Activated CD8-positive, alpha-beta memory T cell treated with anti-CD3 and anti-CD28 coated beads for 36 hours (primary cell): ENCODE results near the gene OR4C3. TPM values are rescaled to one million over a fixed set of nuclear protein-coding genes. Genes with fewer than 3 reads are reported as not detected.
"Not testable (repeated sequence)": the region's sequence is repeated elsewhere in the genome, so short reads cannot be mapped to it uniquely, and the experiment has no call there.

ENCODE experiments used
- CTCF ChIA-PET: fragments of 350-600 bp; sonication (Branson Sonifier 250); formaldehyde crosslinking; loops from one replicate; lab custom pipeline; 2021; ENCODE audit warnings: antibody characterized with exemption; lab: Charles Lee
- POLR2A ChIA-PET: fragments of 350-600 bp; sonication (Branson Sonifier 250); formaldehyde crosslinking; loops from one replicate; lab custom pipeline; 2021; ENCODE audit warnings: antibody characterized with exemption; lab: Charles Lee
- total RNA-seq, 2 experiments: library from RNA; stranded (reverse); gene quantifications; one replicate each; pipeline ENCODE4 v1.2.3, GENCODE V29; 2021

The OR4C3 gene
- total RNA-seq = not detected

GRCh38 chr11:48324620-48325019 is at the start of gene OR4C3:
OR4C3 (plus strand) TSS chr11:48324920; CDS start chr11:48325022, 102 bp downstream.
- POLR2A ChIA-PET = not testable (repeated sequence)

GRCh38 chr11:48305923-48306322 is 18.8 kb upstream of the OR4C3 start, which contains the start of gene OR4S1:
OR4S1 (plus strand) TSS chr11:48306223; CDS start chr11:48306223, 0 bp downstream.
- CTCF ChIA-PET = no interaction called here

More at GRCh38 chr11:48324620-48325019, at the start of gene OR4C3:
- CTCF ChIA-PET = not testable (repeated sequence)

GRCh38 chr11:48307760-48308386 is 16.8 kb upstream of the OR4C3 start:
- CTCF ChIA-PET = interaction anchor here (0.7 to 1.1 kb wide), 2 partner anchors 9 to 34 kb away, joined by 3 read pairs; no protein-coding TSS in a partner anchor
- POLR2A ChIA-PET = no interaction called here

More at GRCh38 chr11:48305923-48306322, 18.8 kb upstream of the OR4C3 start, which contains the start of gene OR4S1:
- POLR2A ChIA-PET = no interaction called here

DNA sequence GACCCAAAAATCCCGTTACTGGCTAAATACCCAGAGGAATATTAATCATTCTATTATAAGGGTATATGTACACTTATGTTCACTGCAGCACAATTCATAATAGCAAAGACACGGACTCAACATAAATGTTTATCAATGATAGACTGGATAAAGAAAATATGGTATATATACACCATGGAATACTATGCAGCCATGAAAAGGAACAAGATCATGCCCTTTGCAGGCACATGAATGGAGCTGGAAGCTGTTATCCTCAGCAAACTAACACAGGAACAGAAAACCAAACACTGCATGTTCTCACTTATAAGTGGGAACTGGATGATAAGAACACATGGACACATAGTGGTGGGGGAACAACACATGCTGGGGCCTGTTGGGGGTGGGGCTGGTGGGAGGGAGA is 11.1 kb upstream of the OR4C3 start:
- POLR2A ChIA-PET, CTCF ChIA-PET: not testable (repeated sequence)

GRCh38 chr11:48319813-48320212 is 4.9 kb upstream of the OR4C3 start:
- POLR2A ChIA-PET, CTCF ChIA-PET: not testable (repeated sequence)

- ChIA-PET CTCF (no interaction called here), POLR2A (no interaction called here)
Observed at GRCh38 chr11:48341466-48341865, 16.7 kb downstream of the OR4C3 start.

GRCh38 chr11:48342505-48342904 is 17.8 kb downstream of the OR4C3 start:
- POLR2A ChIA-PET = not testable (repeated sequence)

DNA sequence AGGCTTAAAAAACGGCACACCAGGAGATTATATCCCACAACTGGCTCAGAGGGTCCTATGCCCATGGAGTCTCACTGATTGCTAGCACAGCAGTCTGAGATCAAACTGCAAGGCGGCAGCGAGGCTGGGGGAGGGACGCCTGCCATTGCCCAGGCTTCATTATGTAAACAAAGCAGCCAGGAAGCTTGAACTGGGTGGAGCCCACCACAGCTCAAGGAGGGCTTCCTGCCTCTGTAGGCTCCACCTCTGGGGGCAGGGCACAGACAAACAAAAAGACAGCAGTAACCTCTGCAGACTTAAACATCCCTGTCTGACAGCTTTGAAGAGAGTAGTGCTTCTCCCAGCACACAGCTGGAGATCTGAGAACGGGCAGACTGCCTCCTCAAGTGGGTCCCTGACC is 21.6 kb downstream of the OR4C3 start:
- POLR2A ChIA-PET, CTCF ChIA-PET: not testable (repeated sequence)

More at GRCh38 chr11:48342505-48342904, 17.8 kb downstream of the OR4C3 start:
- CTCF ChIA-PET = not testable (repeated sequence)

DNA sequence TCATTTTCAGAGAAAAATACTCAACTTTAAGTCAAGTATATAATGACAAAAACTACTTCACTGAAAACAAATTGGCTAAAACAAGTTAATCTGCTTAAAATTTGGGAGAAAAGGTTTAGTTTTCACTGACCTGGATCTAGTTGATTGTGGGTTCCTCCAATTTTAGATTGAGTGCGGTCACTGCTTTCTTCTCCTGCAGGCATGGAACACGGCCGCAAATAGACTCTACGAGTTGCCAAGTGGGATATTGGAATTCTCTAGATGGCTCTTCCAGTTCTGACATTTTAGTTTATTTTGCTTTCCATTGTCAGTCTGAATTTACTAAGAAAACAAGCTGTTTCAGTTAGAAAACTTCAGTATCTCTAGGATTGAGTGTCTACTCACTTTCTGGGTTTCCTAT is 29.3 kb downstream of the OR4C3 start:
- POLR2A ChIA-PET = no interaction called here

GRCh38 chr11:48354677-48355076 is 30.0 kb downstream of the OR4C3 start:
- POLR2A ChIA-PET = no interaction called here
- CTCF ChIA-PET = no interaction called here

More for the DNA sequence above, 29.3 kb downstream of the OR4C3 start:
- CTCF ChIA-PET = no interaction called here

GRCh38 chr11:48361289-48361688 is 36.6 kb downstream of the OR4C3 start:
- POLR2A ChIA-PET, CTCF ChIA-PET: not testable (repeated sequence)

GRCh38 chr11:48366365-48366764 is 41.6 kb downstream of the OR4C3 start, which contains the start of gene OR4C5:
OR4C5 (minus strand) TSS chr11:48366465; CDS start chr11:48366465, 0 bp downstream.
- POLR2A ChIA-PET = no interaction called here
- CTCF ChIA-PET = no interaction called here

Other genes starting within 250 kb of the OR4C3 start
- not detected for gene OR4B1, start 108.1 kb upstream of the OR4C3 start, total RNA-seq
- not detected for gene OR4X2, start 79.8 kb upstream of the OR4C3 start, total RNA-seq
- not detected for gene OR4X1, start 61.1 kb upstream of the OR4C3 start, total RNA-seq
- gene OR4S1, start 18.7 kb upstream of the OR4C3 start, total RNA-seq = not detected
- gene OR4C5, start 41.5 kb downstream of the OR4C3 start, total RNA-seq = not detected
- gene OR4A47, start 163.9 kb downstream of the OR4C3 start, total RNA-seq = not detected